Fibroblast of pulmonary artery (primary cell): ENCODE measurements around the gene GSE1.

Source experiments
- DNase-seq: peaks from one replicate; pipeline ENCODE4 v3.0.0-alpha.2; 2010; ENCODE audit warnings: low read depth
- H3K4me3 ChIP-seq: replicated peaks from 2 replicates; pipeline ENCODE4 v1.5.1; 2011; ENCODE audit warnings: low read depth, mild to moderate bottlenecking, control low read depth, low read length, moderate library complexity
- TF ChIP-seq, protein P1 (sequence below): IDR thresholded peaks from 2 replicates; pipeline ENCODE4 v1.5.1; 2011; ENCODE audit warnings: mild to moderate bottlenecking, control low read depth, low read length, inconsistent platforms; ENCODE audit errors: missing control alignments

The GSE1 gene

DNA sequence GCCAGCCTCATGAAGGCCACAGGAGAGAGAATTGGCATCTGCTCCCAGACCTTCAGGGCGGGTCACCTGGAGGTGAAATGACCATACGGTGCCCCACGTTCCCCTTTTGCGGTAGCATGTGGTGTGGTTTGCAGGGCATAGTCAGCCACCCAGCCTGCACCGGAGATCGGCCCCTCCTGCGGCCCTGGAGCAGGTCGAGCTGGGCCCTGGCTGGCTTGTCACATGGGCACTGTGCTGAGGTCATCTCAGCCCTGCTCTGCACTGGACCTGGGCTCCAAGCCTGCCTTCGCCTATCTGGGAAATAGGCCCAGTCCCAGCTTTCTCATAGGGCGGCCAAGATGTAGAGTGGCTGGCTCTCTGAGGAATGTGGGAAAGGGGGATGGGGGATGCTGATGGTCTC, 16.2 kb downstream of the GSE1 start:
- H3K4me3 ChIP-seq = no peak overlapping the region
- DNase-seq = no peak
- TF ChIP-seq, protein P1, sequence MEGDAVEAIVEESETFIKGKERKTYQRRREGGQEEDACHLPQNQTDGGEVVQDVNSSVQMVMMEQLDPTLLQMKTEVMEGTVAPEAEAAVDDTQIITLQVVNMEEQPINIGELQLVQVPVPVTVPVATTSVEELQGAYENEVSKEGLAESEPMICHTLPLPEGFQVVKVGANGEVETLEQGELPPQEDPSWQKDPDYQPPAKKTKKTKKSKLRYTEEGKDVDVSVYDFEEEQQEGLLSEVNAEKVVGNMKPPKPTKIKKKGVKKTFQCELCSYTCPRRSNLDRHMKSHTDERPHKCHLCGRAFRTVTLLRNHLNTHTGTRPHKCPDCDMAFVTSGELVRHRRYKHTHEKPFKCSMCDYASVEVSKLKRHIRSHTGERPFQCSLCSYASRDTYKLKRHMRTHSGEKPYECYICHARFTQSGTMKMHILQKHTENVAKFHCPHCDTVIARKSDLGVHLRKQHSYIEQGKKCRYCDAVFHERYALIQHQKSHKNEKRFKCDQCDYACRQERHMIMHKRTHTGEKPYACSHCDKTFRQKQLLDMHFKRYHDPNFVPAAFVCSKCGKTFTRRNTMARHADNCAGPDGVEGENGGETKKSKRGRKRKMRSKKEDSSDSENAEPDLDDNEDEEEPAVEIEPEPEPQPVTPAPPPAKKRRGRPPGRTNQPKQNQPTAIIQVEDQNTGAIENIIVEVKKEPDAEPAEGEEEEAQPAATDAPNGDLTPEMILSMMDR = no peak

DNA sequence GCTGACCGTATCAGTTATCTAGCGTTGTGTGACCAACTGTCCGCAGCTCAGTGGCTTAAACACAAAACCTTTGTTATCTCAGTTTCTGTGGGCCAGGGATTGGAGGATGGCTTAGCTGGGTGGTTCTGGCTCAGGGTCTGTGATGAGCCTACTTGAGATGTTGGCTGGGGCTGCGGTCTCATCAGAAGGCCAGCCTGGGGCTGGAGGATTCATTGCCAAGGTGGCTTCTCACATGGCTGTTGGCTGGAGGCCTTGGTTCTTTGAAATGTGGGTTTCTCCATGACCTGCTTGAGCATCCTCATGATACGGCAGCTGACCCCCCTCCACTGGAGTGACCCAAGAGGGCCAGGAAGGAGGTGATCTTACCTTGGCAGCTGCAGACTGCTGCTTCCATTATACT, 16.7 kb downstream of the GSE1 start:
- TF ChIP-seq, protein P1 = no peak
- no peak overlapping the region for H3K4me3 ChIP-seq
- no peak for DNase-seq

DNA sequence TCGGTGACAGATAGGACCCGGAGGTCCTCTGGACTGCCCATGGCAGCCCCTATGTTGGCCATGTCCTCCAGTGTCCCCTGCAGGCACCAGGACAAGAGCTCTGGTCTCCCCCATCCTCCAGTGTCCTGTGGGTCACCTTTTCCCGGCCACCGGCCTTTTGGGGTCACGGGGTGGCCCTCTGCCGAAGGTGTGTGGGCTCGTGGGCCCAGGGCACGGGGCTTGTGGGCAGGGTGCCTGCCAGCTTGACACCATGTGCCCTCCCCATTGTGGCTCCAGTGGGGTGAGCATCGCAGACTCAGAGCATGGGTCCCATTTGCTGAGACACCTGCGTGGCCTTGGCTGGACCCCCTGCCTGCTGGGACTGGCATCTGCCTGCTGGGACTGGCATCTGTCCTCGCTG, 18.1 kb downstream of the GSE1 start:
- TF ChIP-seq, protein P1 = no peak
- DNase-seq = no peak
- H3K4me3 ChIP-seq = no peak overlapping the region

DNA sequence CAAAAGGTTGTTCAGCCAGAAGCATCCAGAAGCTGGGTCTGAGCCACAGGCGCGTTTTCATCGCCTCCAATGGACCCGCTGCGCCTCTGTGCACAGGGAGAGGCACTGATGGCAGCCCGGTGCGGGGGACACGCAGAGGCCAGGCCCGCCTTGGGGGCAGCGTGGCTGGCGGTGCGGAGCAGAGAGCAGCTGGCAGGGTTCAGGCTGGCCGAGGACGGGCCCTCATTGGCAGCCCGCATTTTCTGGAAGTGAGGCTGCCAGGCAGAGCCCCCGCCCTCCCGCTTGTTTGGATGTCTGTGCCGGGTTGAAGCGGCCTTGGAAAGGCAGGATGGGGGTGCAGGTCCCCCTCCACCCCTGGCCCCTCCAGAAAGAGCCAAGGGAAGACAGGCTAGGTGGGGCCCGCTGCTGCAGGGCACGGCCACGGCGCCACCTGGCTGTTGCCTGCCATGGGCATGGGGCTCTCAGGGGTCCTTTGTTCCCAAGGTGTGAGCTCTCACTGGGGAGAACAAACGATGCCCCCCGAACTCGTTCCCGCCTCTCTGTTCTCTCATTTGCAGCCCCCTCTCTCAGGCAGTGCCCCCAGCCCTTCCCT, 18.8 kb downstream of the GSE1 start:
- H3K4me3 ChIP-seq = no peak overlapping the region
- no peak for DNase-seq
- TF ChIP-seq, protein P1 = peak; percentile 3

DNA sequence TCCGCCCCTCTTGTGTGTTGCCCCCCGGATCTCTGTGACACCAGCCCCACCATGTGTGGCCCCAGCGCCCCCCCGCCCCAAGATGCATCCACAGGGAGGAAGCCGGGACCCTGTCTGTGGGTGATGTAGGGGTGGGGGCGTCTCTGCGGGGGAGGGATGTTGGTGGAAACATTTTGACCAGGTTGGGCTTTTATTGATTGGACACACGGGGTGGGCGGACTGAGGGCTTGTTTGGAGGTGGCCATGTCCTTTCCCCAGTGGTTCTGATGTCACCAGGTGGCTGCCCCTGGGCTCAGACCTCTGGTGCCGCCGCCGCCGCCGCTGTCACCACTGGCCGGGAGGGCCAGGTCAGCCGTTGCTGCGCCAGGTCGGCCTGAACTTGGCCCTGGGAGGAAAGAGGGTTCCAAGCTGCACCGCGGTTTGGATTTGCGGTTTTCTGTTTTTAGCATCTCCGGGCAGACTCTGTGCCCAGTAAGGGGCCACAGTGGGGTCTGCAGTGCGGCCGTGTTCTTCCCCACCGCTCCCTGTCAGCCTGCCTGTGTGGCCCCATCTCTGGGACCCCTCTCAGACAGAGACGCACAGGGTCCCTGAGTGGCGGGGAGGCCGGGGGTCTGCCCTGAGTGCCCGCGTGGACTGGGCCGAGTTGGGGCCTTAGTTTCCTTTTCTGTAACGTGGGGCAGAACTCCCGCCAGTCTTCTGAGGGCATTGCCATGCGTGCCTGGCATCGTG, 19.8 kb downstream of the GSE1 start:
- no peak for DNase-seq
- H3K4me3 ChIP-seq = no peak overlapping the region
- TF ChIP-seq, protein P1 = no peak

DNA sequence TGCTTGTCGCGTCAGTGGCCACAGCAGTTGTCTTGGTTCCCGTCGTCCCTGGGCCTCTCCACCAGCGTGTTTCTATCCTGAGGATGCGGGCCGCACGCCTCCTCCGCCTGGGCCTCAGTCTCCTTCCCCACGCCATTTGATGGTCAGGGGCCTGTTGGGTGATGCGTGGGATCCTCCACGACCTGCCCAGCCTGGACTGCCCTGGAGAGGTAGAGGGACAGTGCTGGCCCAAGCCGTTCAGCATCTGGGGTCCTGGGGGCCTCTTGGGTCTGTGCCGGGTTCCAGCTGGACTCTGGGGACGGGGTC, 20.3 kb downstream of the GSE1 start:
- TF ChIP-seq, protein P1 = no peak
- DNase-seq = no peak
- H3K4me3 ChIP-seq = no peak overlapping the region

DNA sequence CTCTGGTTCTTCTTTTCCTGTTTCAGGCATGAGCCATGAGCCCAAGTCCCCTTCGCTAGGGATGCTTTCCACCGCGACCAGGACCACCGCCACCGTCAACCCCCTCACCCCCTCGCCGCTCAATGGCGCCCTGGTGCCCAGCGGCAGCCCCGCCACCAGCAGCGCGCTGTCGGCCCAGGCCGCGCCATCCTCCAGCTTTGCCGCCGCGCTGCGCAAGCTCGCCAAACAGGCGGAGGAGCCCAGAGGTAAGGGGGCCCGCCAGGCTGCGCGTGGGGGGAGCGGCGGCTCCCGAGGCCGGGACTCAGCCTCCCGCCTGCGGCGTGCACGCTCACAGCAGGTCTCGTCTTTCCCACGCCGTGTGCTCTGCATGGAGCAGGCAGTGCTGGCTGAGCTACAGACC, 20.8 kb downstream of the GSE1 start:
- H3K4me3 ChIP-seq = no peak overlapping the region
- TF ChIP-seq, protein P1 = no peak
- no peak for DNase-seq
